HEK293 (cell line): ENCODE measurements around the gene GGT5.
"Not testable (repeated sequence)": the region's sequence is repeated elsewhere in the genome, so short reads cannot be mapped to it uniquely, and the experiment has no call there.

Source experiments
- CTCF ChIA-PET: fragments of 350-600 bp; formaldehyde crosslinking; extraction: SDS; loops from one replicate; lab custom pipeline; 2021; ENCODE audit warnings: antibody characterized with exemption; lab: Yijun Ruan, JAX
- POLR2A ChIA-PET: fragments of 300-600 bp; formaldehyde crosslinking; extraction: SDS; loops from one replicate; lab custom pipeline; 2020; ENCODE audit warnings: antibody characterized with exemption, inconsistent platforms; lab: Yijun Ruan, JAX
- H3K27ac ChIP-seq: fragments of 200-500 bp; sonication (Bioruptor generic); 2 replicates; pipeline ENCODE4 v1.5.1; 2014; ENCODE audit warnings: low read depth, low read length, control low read depth, inconsistent platforms; ENCODE audit errors: extremely low read depth
- H3K36me3 ChIP-seq, 2 experiments: fragments of 200-500 bp in 1 of 2; sonication (Bioruptor generic) in 1 of 2; 1 replicate in 1 of 2; 2 replicates in 1 of 2; pipeline ENCODE4 v1.5.1; 2014 to 2017; ENCODE audit warnings: inconsistent platforms in 2 of 2, low read length in 2 of 2; ENCODE audit not compliant: control insufficient read depth in 2 of 2, insufficient read depth in 1 of 2
- H3K4me1 ChIP-seq: fragments of 200-500 bp; sonication (Bioruptor generic); 2 replicates; pipeline ENCODE4 v1.5.1; 2014; ENCODE audit warnings: mild to moderate bottlenecking, low read length, inconsistent platforms; ENCODE audit not compliant: control insufficient read depth, insufficient read depth
- H3K4me3 ChIP-seq: 2 replicates; pipeline ENCODE4 v1.5.1; 2011; ENCODE audit warnings: low read depth, mild to moderate bottlenecking, control low read depth, low read length, moderate library complexity
- H3K9me3 ChIP-seq: fragments of 200-500 bp; sonication (Bioruptor generic); 2 replicates; pipeline ENCODE4 v1.5.1; 2014; ENCODE audit warnings: low read depth, low read length, inconsistent platforms; ENCODE audit not compliant: control insufficient read depth, insufficient read depth
- FEZF1 ChIP-seq: fragments of 450-650 bp; formaldehyde crosslinking; IDR thresholded peaks from 2 replicates; pipeline ENCODE4 v1.5.1; 2016; ENCODE audit warnings: missing biosample characterization, missing genetic modification characterization
- HOXC10 ChIP-seq: sonication (generic); formaldehyde crosslinking; IDR thresholded peaks from 2 replicates; pipeline ENCODE4 v1.8.1; 2023; ENCODE audit warnings: mild to moderate bottlenecking, missing genetic modification reagents
- MEIS1 ChIP-seq: sonication (generic); formaldehyde crosslinking; IDR thresholded peaks from 2 replicates; pipeline ENCODE4 v1.8.1; 2022; ENCODE audit warnings: missing genetic modification reagents, mild to moderate bottlenecking, borderline replicate concordance
- PRDM1 ChIP-seq: fragments of 450-650 bp; formaldehyde crosslinking; IDR thresholded peaks from 2 replicates; pipeline ENCODE4; 2016; ENCODE audit warnings: missing biosample characterization, missing genetic modification characterization
- ZBTB17 ChIP-seq: fragments of 450-650 bp; formaldehyde crosslinking; IDR thresholded peaks from 2 replicates; pipeline ENCODE4 v1.5.1; 2016; ENCODE audit warnings: missing biosample characterization, missing genetic modification characterization
- ZBTB8A ChIP-seq: fragments of 450-650 bp; formaldehyde crosslinking; IDR thresholded peaks from 2 replicates; pipeline ENCODE4 v1.5.1; 2016; ENCODE audit warnings: missing biosample characterization, missing genetic modification characterization
- ZNF175 ChIP-seq: fragments of 450-650 bp; formaldehyde crosslinking; IDR thresholded peaks from 2 replicates; pipeline ENCODE4 v1.5.1; 2016; ENCODE audit warnings: missing biosample characterization, missing genetic modification characterization
- ZNF223 ChIP-seq: fragments of 450-650 bp; formaldehyde crosslinking; IDR thresholded peaks from 2 replicates; pipeline ENCODE4 v1.5.1; 2016; ENCODE audit warnings: missing biosample characterization, missing genetic modification characterization
- ZNF366 ChIP-seq: fragments of 450-650 bp; formaldehyde crosslinking; conservative IDR thresholded peaks from 2 replicates; pipeline ENCODE4 v1.5.1; 2016; ENCODE audit warnings: missing biosample characterization, missing genetic modification characterization
- ZNF394 ChIP-seq: fragments of 450-650 bp; formaldehyde crosslinking; IDR thresholded peaks from 2 replicates; pipeline ENCODE4 v1.5.1; 2016; ENCODE audit warnings: missing biosample characterization, missing genetic modification characterization, mild to moderate bottlenecking, moderate library complexity, borderline replicate concordance
- ZNF473 ChIP-seq: fragments of 450-650 bp; formaldehyde crosslinking; IDR thresholded peaks from 2 replicates; pipeline ENCODE4 v1.5.1; 2017; ENCODE audit warnings: missing biosample characterization, missing genetic modification characterization
- ZNF530 ChIP-seq: fragments of 450-650 bp; formaldehyde crosslinking; IDR thresholded peaks from 2 replicates; pipeline ENCODE4 v1.5.1; 2016; ENCODE audit warnings: low read depth, missing biosample characterization, missing genetic modification characterization
- ZNF658 ChIP-seq: fragments of 450-650 bp; formaldehyde crosslinking; IDR thresholded peaks from 2 replicates; pipeline ENCODE4; 2016; ENCODE audit warnings: missing biosample characterization, missing genetic modification characterization
- ZSCAN23 ChIP-seq: fragments of 450-650 bp; formaldehyde crosslinking; IDR thresholded peaks from 2 replicates; pipeline ENCODE4 v1.5.1; 2016; ENCODE audit warnings: missing biosample characterization, missing genetic modification characterization
- TF ChIP-seq, protein P1 (sequence below): fragments of 450-650 bp; formaldehyde crosslinking; optimal IDR thresholded peaks from 2 replicates; pipeline ENCODE3; 2016; ENCODE audit warnings: missing biosample characterization, mild to moderate bottlenecking, missing genetic modification characterization
- TF ChIP-seq, protein P2 (sequence below): fragments of 450-650 bp; formaldehyde crosslinking; IDR thresholded peaks from 2 replicates; pipeline ENCODE4 v1.5.1; 2016; ENCODE audit warnings: missing biosample characterization, missing genetic modification characterization, borderline replicate concordance
- TF ChIP-seq, protein P3 (sequence below): fragments of 450-650 bp; formaldehyde crosslinking; IDR thresholded peaks from 2 replicates; pipeline ENCODE4 v1.5.1; 2016; ENCODE audit warnings: missing biosample characterization, missing genetic modification characterization

Gene GGT5

DNA sequence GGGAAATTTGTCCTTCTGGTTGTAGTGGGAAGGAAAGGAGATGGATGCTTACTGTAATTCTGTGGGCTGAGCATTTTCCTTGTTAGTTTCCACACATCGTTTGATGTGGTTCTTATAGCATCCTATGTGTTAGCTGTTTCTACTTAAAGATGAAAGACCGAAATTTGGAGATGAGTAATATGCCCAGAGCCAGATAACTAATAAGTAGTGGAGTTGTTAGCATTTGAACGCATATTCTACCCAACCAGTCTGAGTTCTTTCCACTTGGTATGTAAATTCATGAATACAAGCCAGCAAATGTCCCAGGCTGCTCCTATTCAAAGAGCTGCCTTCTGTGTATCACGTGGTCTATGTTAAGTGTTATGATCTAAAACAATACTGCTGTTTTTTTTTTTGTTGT is 40.4 kb upstream of the GGT5 start:
- TF ChIP-seq ZBTB8A (no peak), ZNF473 (no peak)
- TF ChIP-seq, protein P1, sequence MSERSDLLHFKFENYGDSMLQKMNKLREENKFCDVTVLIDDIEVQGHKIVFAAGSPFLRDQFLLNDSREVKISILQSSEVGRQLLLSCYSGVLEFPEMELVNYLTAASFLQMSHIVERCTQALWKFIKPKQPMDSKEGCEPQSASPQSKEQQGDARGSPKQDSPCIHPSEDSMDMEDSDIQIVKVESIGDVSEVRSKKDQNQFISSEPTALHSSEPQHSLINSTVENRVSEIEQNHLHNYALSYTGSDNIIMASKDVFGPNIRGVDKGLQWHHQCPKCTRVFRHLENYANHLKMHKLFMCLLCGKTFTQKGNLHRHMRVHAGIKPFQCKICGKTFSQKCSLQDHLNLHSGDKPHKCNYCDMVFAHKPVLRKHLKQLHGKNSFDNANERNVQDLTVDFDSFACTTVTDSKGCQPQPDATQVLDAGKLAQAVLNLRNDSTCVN (tag by site-specific recombination) = no peak
- TF ChIP-seq, protein P2, sequence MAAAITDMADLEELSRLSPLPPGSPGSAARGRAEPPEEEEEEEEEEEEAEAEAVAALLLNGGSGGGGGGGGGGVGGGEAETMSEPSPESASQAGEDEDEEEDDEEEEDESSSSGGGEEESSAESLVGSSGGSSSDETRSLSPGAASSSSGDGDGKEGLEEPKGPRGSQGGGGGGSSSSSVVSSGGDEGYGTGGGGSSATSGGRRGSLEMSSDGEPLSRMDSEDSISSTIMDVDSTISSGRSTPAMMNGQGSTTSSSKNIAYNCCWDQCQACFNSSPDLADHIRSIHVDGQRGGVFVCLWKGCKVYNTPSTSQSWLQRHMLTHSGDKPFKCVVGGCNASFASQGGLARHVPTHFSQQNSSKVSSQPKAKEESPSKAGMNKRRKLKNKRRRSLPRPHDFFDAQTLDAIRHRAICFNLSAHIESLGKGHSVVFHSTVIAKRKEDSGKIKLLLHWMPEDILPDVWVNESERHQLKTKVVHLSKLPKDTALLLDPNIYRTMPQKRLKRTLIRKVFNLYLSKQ (tag by site-specific recombination) = no peak
- Histone ChIP-seq H3K9me3 (no peaks in the 10 kb centered on the region), H3K4me1 (peaks cover 21% of the 10 kb centered on the region), H3K27ac (no peak overlapping the region), H3K4me3 (no peak overlapping the region), H3K36me3 (peaks cover 4 to 5% of the 10 kb centered on the region in 2 experiments; a peak in 2 of 3 replicates)
- CTCF ChIA-PET = interaction anchor here (0.8 to 1.4 kb wide), 2 partner anchors 13 to 45 kb away, joined by 3 to 11 read pairs; no protein-coding TSS in a partner anchor
- POLR2A ChIA-PET = no interaction called here

DNA sequence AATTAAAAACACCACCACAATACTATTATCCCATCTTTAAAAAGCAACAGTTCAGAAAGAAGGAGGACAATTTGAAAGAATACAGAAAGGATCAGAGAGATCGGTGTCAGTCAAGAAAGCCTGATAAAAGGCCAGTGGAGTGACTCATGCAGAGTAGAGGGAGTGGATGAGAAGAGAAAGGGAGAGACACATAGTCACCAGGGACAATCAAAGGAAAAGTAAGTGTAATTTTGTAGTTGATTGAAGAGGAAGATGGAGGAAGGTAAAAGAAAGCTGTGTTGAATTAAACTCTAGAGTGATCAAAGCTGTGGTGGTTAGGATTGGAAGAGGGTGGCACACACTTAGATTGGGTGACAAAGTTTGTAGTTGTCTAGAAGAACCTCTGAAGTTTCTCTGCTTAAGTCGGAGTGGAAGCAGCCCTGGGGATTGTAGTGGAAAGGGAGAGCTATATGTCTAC is 39.9 kb upstream of the GGT5 start:
- Histone ChIP-seq H3K9me3 (no peaks in the 10 kb centered on the region), H3K27ac (no peak overlapping the region), H3K4me3 (no peak overlapping the region), H3K4me1 (peaks cover 16% of the 10 kb centered on the region), H3K36me3 (peaks cover 4 to 5% of the 10 kb centered on the region in 2 experiments; a peak in 2 of 3 replicates)
- POLR2A ChIA-PET = no interaction called here
- TF ChIP-seq ZBTB17 (tag by site-specific recombination) (peak; percentile 75), HOXC10 (CRISPR knock-in tag) (no peak), PRDM1 (peak; percentile 93), ZNF394 (tag by site-specific recombination) (no peak), MEIS1 (CRISPR knock-in tag) (no peak), ZNF366 (tag by site-specific recombination) (peak; percentile 61), ZNF175 (tag by site-specific recombination) (no peak), ZSCAN23 (tag by site-specific recombination) (no peak), FEZF1 (tag by site-specific recombination) (peak; percentile 39; the same call in 1 of the 2 replicates), ZNF223 (no peak)
- TF ChIP-seq, protein P3, sequence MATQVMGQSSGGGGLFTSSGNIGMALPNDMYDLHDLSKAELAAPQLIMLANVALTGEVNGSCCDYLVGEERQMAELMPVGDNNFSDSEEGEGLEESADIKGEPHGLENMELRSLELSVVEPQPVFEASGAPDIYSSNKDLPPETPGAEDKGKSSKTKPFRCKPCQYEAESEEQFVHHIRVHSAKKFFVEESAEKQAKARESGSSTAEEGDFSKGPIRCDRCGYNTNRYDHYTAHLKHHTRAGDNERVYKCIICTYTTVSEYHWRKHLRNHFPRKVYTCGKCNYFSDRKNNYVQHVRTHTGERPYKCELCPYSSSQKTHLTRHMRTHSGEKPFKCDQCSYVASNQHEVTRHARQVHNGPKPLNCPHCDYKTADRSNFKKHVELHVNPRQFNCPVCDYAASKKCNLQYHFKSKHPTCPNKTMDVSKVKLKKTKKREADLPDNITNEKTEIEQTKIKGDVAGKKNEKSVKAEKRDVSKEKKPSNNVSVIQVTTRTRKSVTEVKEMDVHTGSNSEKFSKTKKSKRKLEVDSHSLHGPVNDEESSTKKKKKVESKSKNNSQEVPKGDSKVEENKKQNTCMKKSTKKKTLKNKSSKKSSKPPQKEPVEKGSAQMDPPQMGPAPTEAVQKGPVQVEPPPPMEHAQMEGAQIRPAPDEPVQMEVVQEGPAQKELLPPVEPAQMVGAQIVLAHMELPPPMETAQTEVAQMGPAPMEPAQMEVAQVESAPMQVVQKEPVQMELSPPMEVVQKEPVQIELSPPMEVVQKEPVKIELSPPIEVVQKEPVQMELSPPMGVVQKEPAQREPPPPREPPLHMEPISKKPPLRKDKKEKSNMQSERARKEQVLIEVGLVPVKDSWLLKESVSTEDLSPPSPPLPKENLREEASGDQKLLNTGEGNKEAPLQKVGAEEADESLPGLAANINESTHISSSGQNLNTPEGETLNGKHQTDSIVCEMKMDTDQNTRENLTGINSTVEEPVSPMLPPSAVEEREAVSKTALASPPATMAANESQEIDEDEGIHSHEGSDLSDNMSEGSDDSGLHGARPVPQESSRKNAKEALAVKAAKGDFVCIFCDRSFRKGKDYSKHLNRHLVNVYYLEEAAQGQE (tag by site-specific recombination) = no peak
- CTCF ChIA-PET = interaction anchor here (0.5 to 1.4 kb wide), 3 partner anchors 13 to 238 kb away, joined by 3 to 11 read pairs (median 3); no protein-coding TSS in a partner anchor

DNA sequence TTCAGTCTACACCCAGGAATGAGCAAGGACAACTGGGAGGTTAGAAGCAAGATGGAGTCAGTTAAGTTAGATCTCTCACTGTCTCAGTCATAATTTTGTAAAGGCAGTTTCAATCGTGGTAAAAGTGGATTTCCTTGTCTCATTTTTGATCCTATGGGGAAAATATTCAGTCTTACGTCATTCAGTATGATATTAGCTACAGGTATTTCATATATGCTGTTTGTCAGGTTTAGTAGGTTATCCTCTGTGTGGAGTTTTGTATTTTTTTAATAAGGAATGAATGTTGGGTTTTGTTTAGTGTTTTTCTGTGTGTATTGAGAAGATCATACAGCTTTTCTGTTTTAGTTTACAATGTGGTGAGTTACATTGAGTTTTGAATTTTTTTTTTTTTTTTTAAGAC is 37.5 kb upstream of the GGT5 start:
- POLR2A ChIA-PET = interaction anchor here (0.7 kb wide), 1 partner anchor 11 kb away, joined by 3 read pairs; no protein-coding TSS in a partner anchor
- TF ChIP-seq ZNF658 (no peak), HOXC10 (CRISPR knock-in tag) (no peak), ZNF530 (tag by site-specific recombination) (no peak)
- CTCF ChIA-PET = interaction anchor here (0.5 kb wide), 1 partner anchor 538 kb away, joined by 3 read pairs; no protein-coding TSS in a partner anchor
- H3K9me3 ChIP-seq = no peaks in the 10 kb centered on the region
- H3K36me3 ChIP-seq = peaks cover 4 to 8% of the 10 kb centered on the region in 2 experiments; a peak in 2 of 3 replicates
- H3K4me1 ChIP-seq = peaks cover 7% of the 10 kb centered on the region
- no peak overlapping the region for H3K4me3 ChIP-seq
- no peak overlapping the region for H3K27ac ChIP-seq

DNA sequence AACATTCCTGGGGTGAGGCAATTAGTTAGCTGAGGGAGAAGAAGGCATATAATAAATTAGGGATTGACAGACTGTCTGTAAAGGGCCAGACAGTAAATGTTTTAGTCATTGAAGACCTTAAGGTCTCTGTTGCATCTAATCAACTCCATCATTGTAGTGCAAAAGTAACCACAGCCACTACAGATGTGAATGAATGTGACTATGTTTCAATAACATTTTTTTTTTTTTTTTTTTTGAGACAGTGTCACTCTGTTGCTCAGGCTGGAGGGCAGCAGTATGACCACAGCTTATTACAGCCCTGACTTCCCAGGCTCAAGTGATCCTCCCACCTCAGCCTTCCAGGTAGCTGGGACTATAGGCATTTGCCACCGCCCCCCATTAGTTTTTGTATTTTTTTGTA is 35.5 kb upstream of the GGT5 start:
- H3K9me3 ChIP-seq, H3K27ac ChIP-seq, H3K4me1 ChIP-seq, CTCF ChIA-PET, POLR2A ChIA-PET, H3K4me3 ChIP-seq: not testable (repeated sequence)
- peaks cover 4 to 14% of the 10 kb centered on the region in 2 experiments; a peak in 2 of 3 replicates for H3K36me3 ChIP-seq
